GM23248 (cell line): ENCODE results near the gene CAMK4.

Source experiments
- EZH2 ChIP-seq: fragments of 200-600 bp; sonication (generic); IDR thresholded peaks from 2 replicates; pipeline ENCODE4 v1.6.1; 2018; ENCODE audit warnings: antibody characterized with exemption, mild to moderate bottlenecking; ENCODE audit not compliant: insufficient read depth, poor library complexity, severe bottlenecking
- EZH2phosphoT487 ChIP-seq: fragments of 200-600 bp; sonication (generic); IDR thresholded peaks from 2 replicates; pipeline ENCODE4 v1.6.1; 2018; ENCODE audit warnings: antibody characterized with exemption, moderate library complexity, mild to moderate bottlenecking, low read depth; ENCODE audit not compliant: insufficient read depth

GRCh38 chr5:111326551-111326950 is 102.4 kb downstream of the CAMK4 start:
- no peak for TF ChIP-seq EZH2phosphoT487
- no peak for TF ChIP-seq EZH2
